Activated CD8-positive, alpha-beta memory T cell treated with anti-CD3 and anti-CD28 coated beads for 1 hour (primary cell): Measurements from ENCODE around the gene ITGB5.

Experiments
- DNase-seq, 2 donors: peaks; one replicate each; pipeline ENCODE4 v3.0.0-alpha.2; 2020; ENCODE audit warnings: low read depth in 1 of 2; ENCODE audit errors: extremely low read depth in 1 of 2

Gene ITGB5

GRCh38 chr3:124773351-124774326 lies 113.5 kb downstream of the ITGB5 start:
- no peak for DNase-seq

GRCh38 chr3:124772081-124772831 lies 114.9 kb downstream of the ITGB5 start:
- no peak for DNase-seq

GRCh38 chr3:124771083-124771445 lies 116.1 kb downstream of the ITGB5 start:
- no peak for DNase-seq

GRCh38 chr3:124770336-124771082 lies 116.7 kb downstream of the ITGB5 start:
- DNase-seq: no peak

- no peak for DNase-seq
Observed at GRCh38 chr3:124769462-124769861, 117.7 kb downstream of the ITGB5 start.

- no peak for DNase-seq
Observed at GRCh38 chr3:124768812-124769211, 118.4 kb downstream of the ITGB5 start.

GRCh38 chr3:124767691-124768090 lies 119.5 kb downstream of the ITGB5 start:
- no peak for DNase-seq

- no peak for DNase-seq
Observed at GRCh38 chr3:124767264-124767663, 119.9 kb downstream of the ITGB5 start.

GRCh38 chr3:124766113-124767095 lies 120.8 kb downstream of the ITGB5 start:
- no peak for DNase-seq

GRCh38 chr3:124765197-124765840 lies 121.8 kb downstream of the ITGB5 start:
- no peak for DNase-seq

- DNase-seq: no peak
Observed at GRCh38 chr3:124764746-124765145, 122.4 kb downstream of the ITGB5 start.

GRCh38 chr3:124763644-124764358 lies 123.4 kb downstream of the ITGB5 start:
- no peak for DNase-seq

GRCh38 chr3:124763206-124763605 lies 124.0 kb downstream of the ITGB5 start:
- DNase-seq: no peak

- DNase-seq: no peak
Observed at GRCh38 chr3:124762661-124763011, 124.5 kb downstream of the ITGB5 start.

GRCh38 chr3:124761935-124762660 lies 125.1 kb downstream of the ITGB5 start:
- DNase-seq: no peak

GRCh38 chr3:124761250-124761796 lies 125.8 kb downstream of the ITGB5 start:
- DNase-seq: peak; percentile 45 to 63

- DNase-seq: no peak
Observed at GRCh38 chr3:124760601-124761000, 126.6 kb downstream of the ITGB5 start.
